ENCODE results near the gene AFMID. TPM values are rescaled to one million over a fixed set of nuclear protein-coding genes. Genes with fewer than 3 reads are reported as not detected.
A peak's percentile ranks its signal among the peaks of the same experiment; 100 is the strongest.

The AFMID gene
- total and polyA plus RNA-seq, 2 of the 13 experiments (the other 11 are each of a cell fraction or from before 2014, with no cell fraction given) = 249 to 270 TPM

DNA sequence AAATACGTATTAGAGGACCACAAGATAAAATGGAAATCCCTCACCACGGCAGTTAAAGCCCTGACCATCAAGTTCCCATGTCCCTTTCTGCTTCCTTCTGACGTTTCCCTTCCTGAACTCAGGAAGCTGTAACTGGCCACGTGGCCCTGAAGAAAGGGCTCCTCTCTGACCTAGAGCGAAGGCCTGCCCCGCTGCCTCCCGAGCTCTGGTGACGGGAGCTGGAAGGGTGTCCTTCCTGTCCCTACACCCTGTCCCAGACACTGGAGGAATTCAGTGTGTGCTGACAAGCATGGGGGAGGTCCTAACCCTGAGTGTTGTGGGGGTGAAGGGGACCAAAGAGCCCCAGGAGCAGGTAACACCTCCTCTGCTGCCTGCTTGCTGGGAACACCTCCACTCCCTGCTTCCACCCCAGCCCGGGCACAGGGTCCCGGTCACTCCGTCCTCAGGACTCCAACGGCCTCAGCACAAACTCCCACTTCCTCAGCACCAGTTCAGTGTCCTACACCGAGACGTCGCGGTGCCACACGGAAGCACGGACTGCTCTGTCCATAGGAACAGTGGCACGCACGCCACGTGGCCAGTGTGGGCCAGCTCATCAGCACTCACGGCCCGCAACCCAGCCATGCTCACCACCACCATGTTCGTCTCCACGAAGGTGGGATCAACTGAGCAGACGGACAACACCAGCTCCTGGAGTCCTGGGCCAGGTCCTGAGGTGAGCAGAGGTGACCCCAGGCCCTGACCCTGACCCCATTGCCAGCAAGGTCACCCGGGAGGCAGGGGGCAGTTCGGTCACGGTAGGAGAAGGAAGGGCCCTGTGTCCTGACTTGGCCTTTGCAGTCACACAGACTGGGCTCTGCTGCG lies 61.1 kb downstream of the AFMID start (continued):
- TF ChIP-seq SOX13 (IDR thresholded peaks at IDR 0.05) = no peak
- peak in 1 of 2 experiments; percentile 30; a peak in 1 of 4 replicates for TF ChIP-seq SOX13 (CRISPR knock-in tag; conservative IDR thresholded peaks at IDR 0.05 in 1 of 2, IDR thresholded peaks at IDR 0.05 in 1 of 2)
- 0 out of 2 replicates have a peak, but pooled peaks have one; percentile 17 for TF ChIP-seq SOX5 (CRISPR knock-in tag; IDR thresholded peaks at IDR 0.05; ENCODE audit: borderline replicate concordance)
- peak; percentile 41; the same call in 1 of the 2 replicates for TF ChIP-seq MYC (CRISPR knock-in tag; IDR thresholded peaks at IDR 0.05; ENCODE audit: borderline replicate concordance)
- 0 out of 2 replicates have a peak, but pooled peaks have one; percentile 22 for TF ChIP-seq THAP11 (CRISPR knock-in tag; IDR thresholded peaks at IDR 0.05)
- no peak for TF ChIP-seq MED1 (CRISPR knock-in tag; IDR thresholded peaks at IDR 0.05)
- TF ChIP-seq, protein P1, sequence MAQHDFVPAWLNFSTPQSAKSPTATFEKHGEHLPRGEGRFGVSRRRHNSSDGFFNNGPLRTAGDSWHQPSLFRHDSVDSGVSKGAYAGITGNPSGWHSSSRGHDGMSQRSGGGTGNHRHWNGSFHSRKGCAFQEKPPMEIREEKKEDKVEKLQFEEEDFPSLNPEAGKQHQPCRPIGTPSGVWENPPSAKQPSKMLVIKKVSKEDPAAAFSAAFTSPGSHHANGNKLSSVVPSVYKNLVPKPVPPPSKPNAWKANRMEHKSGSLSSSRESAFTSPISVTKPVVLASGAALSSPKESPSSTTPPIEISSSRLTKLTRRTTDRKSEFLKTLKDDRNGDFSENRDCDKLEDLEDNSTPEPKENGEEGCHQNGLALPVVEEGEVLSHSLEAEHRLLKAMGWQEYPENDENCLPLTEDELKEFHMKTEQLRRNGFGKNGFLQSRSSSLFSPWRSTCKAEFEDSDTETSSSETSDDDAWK (CRISPR knock-in tag; IDR thresholded peaks at IDR 0.05) = no peak
- no peak for TF ChIP-seq NKX3-1 (CRISPR knock-in tag; IDR thresholded peaks at IDR 0.05)
- TF ChIP-seq HDAC2 (CRISPR knock-in tag; IDR thresholded peaks at IDR 0.05) = 0 out of 2 replicates have a peak, but pooled peaks have one; percentile 14
- peak in 1 of 2 experiments; percentile 46; a peak in 1 of 4 replicates for TF ChIP-seq NR2F1 (CRISPR knock-in tag; IDR thresholded peaks at IDR 0.05)
- TF ChIP-seq KMT2B (CRISPR knock-in tag; IDR thresholded peaks at IDR 0.05) = no peak
- no peak for TF ChIP-seq TBP (CRISPR knock-in tag; IDR thresholded peaks at IDR 0.05)
- no peak; the same call in 1 of the 2 replicates for TF ChIP-seq ZNF225 (CRISPR knock-in tag; IDR thresholded peaks at IDR 0.05)
- no peak for TF ChIP-seq GTF3A (CRISPR knock-in tag; conservative IDR thresholded peaks at IDR 0.05)
- TF ChIP-seq, protein P2, sequence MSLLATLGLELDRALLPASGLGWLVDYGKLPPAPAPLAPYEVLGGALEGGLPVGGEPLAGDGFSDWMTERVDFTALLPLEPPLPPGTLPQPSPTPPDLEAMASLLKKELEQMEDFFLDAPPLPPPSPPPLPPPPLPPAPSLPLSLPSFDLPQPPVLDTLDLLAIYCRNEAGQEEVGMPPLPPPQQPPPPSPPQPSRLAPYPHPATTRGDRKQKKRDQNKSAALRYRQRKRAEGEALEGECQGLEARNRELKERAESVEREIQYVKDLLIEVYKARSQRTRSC (CRISPR knock-in tag; IDR thresholded peaks at IDR 0.05; ENCODE audit: low read depth) = no peak
- no peak for TF ChIP-seq RELA (CRISPR knock-in tag; IDR thresholded peaks at IDR 0.05)
- TF ChIP-seq, protein P3, sequence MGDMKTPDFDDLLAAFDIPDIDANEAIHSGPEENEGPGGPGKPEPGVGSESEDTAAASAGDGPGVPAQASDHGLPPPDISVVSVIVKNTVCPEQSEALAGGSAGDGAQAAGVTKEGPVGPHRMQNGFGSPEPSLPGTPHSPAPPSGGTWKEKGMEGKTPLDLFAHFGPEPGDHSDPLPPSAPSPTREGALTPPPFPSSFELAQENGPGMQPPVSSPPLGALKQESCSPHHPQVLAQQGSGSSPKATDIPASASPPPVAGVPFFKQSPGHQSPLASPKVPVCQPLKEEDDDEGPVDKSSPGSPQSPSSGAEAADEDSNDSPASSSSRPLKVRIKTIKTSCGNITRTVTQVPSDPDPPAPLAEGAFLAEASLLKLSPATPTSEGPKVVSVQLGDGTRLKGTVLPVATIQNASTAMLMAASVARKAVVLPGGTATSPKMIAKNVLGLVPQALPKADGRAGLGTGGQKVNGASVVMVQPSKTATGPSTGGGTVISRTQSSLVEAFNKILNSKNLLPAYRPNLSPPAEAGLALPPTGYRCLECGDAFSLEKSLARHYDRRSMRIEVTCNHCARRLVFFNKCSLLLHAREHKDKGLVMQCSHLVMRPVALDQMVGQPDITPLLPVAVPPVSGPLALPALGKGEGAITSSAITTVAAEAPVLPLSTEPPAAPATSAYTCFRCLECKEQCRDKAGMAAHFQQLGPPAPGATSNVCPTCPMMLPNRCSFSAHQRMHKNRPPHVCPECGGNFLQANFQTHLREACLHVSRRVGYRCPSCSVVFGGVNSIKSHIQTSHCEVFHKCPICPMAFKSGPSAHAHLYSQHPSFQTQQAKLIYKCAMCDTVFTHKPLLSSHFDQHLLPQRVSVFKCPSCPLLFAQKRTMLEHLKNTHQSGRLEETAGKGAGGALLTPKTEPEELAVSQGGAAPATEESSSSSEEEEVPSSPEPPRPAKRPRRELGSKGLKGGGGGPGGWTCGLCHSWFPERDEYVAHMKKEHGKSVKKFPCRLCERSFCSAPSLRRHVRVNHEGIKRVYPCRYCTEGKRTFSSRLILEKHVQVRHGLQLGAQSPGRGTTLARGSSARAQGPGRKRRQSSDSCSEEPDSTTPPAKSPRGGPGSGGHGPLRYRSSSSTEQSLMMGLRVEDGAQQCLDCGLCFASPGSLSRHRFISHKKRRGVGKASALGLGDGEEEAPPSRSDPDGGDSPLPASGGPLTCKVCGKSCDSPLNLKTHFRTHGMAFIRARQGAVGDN (CRISPR knock-in tag; IDR thresholded peaks at IDR 0.05) = peak; percentile 96
- TF ChIP-seq KLF16 (CRISPR knock-in tag; IDR thresholded peaks at IDR 0.05) = 0 out of 4 replicates have a peak, but pooled peaks of 1 of the 2 experiments have one; percentile 37
- TF ChIP-seq ZNF296 (CRISPR knock-in tag; conservative IDR thresholded peaks at IDR 0.05) = no peak
- no peak for TF ChIP-seq HOXD1 (CRISPR knock-in tag; IDR thresholded peaks at IDR 0.05)
- TF ChIP-seq FOXA1 (IDR thresholded peaks at IDR 0.05) = no peak
- TF ChIP-seq FOXA1 (CRISPR knock-in tag; IDR thresholded peaks at IDR 0.05) = no peak
- no peak; the same call in 1 of the 2 replicates for TF ChIP-seq ZSCAN25 (CRISPR knock-in tag; IDR thresholded peaks at IDR 0.05)

Data from HepG2 (cell line).